Upper lobe of left lung (tissue), 4 donors: Measurements from ENCODE around the gene STK36.

Experiments used
- POLR2A ChIP-seq, 4 donors: fragments of 450-650 bp; IDR thresholded peaks; one replicate each; pipeline ENCODE4 v1.5.1; 2016 to 2017; ENCODE audit warnings: antibody characterized with exemption in 4 of 4, mild to moderate bottlenecking in 2 of 4
- TF ChIP-seq, protein P1 (sequence below), 6 experiments: fragments of 450-650 bp in 4 of 6; fragments of 200-600 bp in 2 of 6; sonication (generic) in 2 of 6; IDR thresholded peaks; one replicate each; pipeline ENCODE4 v1.5.1; 2016 to 2019; ENCODE audit warnings: antibody characterized with exemption in 6 of 6

DNA sequence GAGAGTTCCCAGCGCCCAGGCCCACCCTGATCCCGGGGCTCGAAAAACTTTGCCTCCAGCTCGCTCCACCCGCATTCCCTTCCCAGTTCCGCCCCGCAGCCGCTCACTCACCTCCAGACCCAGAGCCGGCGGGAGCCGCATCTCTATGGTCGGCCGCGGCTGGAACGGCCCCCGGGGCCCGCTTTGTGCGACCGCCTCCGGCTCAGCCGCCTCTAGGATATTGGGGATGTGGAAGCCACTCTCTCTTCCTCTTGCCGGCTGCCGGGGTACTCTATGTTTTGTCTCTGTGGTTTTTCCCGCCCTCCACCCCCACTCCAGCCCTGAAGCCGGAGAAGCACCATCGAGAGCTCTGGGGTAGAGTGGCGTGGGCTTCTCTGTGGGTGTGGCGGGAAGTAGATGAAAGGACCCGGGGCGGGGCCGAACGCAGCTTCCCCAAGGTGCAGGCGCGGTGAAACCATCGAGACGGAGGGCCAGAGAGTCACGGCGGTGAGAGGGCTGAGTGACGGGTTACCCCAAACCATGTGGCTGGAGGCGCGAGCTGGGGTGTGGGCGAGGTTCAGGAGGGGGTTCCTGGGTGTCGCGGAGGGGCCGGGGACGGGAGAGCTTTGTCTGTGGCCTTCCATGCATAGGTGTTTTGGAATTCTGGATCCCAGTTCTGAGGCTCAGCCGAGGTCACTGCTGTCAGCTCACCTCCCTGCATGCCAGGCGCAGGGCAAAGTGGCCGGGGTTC, 12.5 kb upstream of the STK36 start, which contains the start of the genes BCS1L and ZNF142:
- TF ChIP-seq, protein P1, sequence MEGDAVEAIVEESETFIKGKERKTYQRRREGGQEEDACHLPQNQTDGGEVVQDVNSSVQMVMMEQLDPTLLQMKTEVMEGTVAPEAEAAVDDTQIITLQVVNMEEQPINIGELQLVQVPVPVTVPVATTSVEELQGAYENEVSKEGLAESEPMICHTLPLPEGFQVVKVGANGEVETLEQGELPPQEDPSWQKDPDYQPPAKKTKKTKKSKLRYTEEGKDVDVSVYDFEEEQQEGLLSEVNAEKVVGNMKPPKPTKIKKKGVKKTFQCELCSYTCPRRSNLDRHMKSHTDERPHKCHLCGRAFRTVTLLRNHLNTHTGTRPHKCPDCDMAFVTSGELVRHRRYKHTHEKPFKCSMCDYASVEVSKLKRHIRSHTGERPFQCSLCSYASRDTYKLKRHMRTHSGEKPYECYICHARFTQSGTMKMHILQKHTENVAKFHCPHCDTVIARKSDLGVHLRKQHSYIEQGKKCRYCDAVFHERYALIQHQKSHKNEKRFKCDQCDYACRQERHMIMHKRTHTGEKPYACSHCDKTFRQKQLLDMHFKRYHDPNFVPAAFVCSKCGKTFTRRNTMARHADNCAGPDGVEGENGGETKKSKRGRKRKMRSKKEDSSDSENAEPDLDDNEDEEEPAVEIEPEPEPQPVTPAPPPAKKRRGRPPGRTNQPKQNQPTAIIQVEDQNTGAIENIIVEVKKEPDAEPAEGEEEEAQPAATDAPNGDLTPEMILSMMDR (IDR thresholded peaks at IDR 0.05): no peak
- TF ChIP-seq POLR2A (IDR thresholded peaks at IDR 0.05): peak in 1 of 4 donors; percentile 61
